ENCODE data around the gene TSPAN16.
A peak's percentile ranks its signal among the peaks of the same experiment; 100 is the strongest.
"Not testable (repeated sequence)": the region's sequence is repeated elsewhere in the genome, so short reads cannot be mapped to it uniquely, and the experiment has no call there.

TSPAN16 gene

DNA sequence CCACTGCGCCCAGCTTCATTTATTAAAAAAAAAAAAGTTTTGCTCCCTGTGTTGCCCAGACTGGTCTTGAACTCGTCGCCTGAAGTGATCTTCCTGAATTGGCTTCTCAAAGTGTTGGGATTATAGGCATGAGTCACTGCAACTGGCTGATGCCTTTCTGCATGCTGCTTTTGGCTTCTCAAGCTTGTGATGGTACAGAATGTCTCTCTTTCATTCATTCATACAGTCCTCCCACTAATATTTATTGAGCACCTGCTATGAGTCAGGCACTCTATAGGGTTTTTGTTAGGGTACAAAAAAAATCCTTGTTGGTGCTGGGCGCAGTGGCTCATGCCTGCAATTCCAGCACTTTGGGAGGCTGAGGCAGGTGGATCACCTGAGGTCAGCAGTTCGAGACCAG, 9.0 kb downstream of the TSPAN16 start:
- Mint-ChIP-seq H3K9me3 (no peaks in the 10 kb centered on the region), H3K27me3 (peaks cover 9 to 12% of the 10 kb centered on the region in 2 donors), H3K4me1 (no peaks in the 10 kb centered on the region), H3K4me3 (no peak overlapping the region), H3K27ac (no peak overlapping the region), H3K36me3 (no peaks in the 10 kb centered on the region)
- DNase-seq (no peak), ATAC-seq (replicated peaks) (no peak)

DNA sequence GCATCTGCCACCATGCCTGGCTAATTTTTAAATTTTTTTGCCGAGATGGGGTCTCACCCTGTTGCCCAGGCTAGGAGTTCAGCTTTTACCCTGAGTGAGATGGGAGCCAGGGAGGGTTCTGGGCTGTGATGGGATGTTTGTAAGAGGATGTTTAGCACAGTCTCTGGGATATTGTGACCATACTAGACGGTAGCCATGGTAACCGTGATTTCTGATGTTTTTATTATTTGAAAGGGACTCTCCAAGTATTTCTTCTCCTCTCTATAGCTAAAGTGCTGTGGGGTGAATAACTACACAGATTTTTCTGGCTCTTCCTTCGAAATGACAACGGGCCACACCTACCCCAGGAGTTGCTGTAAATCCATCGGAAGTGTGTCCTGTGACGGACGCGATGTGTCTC, 10.4 kb downstream of the TSPAN16 start:
- DNase-seq (no peak), ATAC-seq (replicated peaks) (no peak)
- H3K9me3 Mint-ChIP-seq: no peaks in the 10 kb centered on the region
- peaks cover 8 to 15% of the 10 kb centered on the region in 2 donors for H3K27me3 Mint-ChIP-seq
- no peak overlapping the region for H3K27ac Mint-ChIP-seq
- H3K4me1 Mint-ChIP-seq: no peaks in the 10 kb centered on the region
- no peak overlapping the region for H3K4me3 Mint-ChIP-seq
- H3K36me3 Mint-ChIP-seq: no peaks in the 10 kb centered on the region

DNA sequence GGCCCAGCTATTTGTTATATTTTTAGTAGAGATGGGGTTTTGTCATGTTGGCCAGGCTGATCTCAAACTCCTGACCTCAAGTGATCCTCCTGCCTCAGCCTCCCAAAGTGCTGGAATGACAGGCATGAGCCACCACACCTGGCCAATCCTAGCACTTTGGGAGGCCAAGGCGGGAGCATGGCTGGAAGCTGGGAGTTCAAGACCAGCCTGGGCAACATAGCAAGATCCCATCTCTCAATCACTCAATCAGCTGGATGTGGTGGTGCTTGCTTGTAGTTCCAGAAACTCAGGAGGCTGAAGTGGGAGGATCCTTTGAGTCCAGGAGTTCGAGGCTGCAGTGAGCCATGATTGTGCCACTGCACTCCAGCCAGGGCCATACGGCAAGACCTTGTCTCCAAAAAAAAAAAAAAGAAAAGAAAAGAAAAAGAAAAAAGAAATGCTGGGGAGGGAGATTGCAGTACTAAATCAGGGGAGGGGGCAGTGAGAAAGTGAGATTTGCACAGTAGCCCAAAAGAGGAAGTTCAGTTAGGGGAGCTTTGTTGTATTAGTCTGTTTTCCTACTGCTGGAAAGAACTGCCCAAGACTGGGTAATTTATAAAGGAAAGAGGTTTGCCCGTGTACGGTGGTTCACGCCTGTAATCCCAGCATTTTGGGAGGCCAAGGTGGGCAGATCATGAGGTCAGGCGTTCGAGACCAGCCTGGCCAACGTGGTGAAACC, 24.5 kb downstream of the TSPAN16 start:
- Mint-ChIP-seq H3K4me1 (peaks cover 37 to 55% of the 10 kb centered on the region in 2 donors), H3K4me3 (peak overlapping the region in 1 of 2 donors; percentile 5)
- not testable (repeated sequence) for H3K9me3 Mint-ChIP-seq, H3K27ac Mint-ChIP-seq, H3K27me3 Mint-ChIP-seq, DNase-seq, H3K36me3 Mint-ChIP-seq
- ATAC-seq (replicated peaks): peak in 1 of 2 donors; percentile 19

DNA sequence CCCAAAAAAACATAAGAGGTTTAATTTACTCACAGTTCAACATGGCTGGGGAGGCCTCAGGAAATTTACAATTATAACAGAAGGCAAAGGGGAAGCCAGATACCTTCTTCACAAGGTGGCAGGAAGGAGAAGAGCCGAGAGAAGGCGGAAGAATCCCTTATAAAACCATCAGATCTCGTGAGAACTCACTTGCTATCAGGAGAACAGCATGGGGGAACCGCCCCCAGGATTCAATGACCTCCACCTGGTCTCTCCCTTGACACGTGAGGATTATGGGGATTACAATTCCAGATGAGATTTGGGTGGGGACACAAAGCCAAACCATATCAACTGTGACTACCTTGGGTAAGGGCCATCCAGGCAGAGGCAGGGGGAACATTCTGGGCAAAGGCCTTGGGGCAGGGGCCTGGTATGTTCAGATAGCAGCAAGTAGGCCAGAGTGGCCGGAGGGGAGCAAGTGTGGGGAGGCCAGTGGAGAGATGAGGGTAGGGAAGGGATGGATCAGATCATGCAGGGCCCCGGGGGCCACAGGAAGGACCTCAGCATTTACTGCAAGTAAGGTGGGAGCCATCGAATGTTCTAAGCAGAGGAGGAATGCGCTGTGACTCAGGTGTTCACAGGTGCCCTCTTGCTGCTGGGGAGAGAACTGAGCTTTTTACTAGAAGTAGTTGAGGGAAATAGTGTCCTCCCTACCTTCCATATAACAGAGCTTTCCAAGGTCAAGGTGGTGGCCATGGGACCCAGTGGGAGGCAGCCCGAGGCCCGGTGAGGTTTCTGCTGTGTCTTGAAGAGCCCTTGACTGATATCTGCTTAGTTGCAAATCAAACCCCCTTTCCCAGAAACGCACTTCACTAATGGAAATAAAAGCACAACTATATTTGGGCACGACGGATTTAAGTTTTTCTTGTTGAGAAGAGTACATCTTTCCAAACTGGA, 25.5 kb downstream of the TSPAN16 start:
- Mint-ChIP-seq H3K4me3 (peak overlapping the region in 1 of 2 donors; percentile 33), H3K36me3 (peaks cover 0 to 2% of the 10 kb centered on the region in 2 donors), H3K9me3 (no peaks in the 10 kb centered on the region), H3K27me3 (peaks cover 0 to 6% of the 10 kb centered on the region in 2 donors), H3K27ac (peak overlapping the region; percentile 62), H3K4me1 (peaks cover 37 to 55% of the 10 kb centered on the region in 2 donors)
- ATAC-seq (replicated peaks) (no peak), DNase-seq (no peak)

DNA sequence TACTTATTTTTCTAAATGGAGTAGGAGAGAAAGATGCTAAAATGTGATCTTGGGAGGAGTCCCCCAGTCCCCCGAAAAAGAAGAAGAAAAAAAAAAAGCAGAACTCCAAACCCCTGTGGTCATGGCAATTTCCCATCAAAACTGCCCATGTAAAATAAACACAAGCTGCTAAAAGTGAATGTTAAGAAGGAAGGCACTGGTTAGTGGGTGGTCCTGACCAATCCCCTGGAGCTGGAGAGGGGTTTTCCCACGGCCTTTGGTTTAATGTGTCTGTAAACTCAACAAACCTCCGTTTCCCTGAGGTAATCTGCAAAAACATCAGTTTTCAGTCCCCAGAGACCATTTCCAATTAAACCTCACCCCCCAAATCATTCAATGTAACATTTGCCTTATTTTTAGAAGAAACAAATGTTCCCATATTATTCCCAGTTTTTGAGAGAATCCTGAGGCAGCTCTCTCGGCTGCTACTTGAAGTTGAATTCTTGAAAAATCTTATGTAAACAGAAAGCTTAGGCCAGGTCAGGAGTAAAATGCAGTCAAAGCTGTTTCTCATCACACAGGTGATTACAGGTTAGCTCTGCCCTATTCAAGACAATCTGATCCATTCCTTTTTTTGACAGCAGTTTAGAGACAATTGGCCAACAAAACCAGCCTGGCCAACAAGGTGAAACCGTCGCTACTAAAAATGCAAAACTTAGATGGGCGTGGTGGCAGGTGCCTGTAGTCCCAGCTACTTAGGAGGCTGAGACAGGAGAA, 26.5 kb downstream of the TSPAN16 start:
- H3K4me1 Mint-ChIP-seq: peaks cover 35 to 52% of the 10 kb centered on the region in 2 donors
- peak overlapping the region; percentile 68 for H3K27ac Mint-ChIP-seq
- H3K27me3 Mint-ChIP-seq: peaks cover 0 to 6% of the 10 kb centered on the region in 2 donors
- H3K36me3 Mint-ChIP-seq: peaks cover 0 to 4% of the 10 kb centered on the region in 2 donors
- DNase-seq: no peak
- H3K9me3 Mint-ChIP-seq: no peaks in the 10 kb centered on the region
- ATAC-seq (replicated peaks): no peak
- H3K4me3 Mint-ChIP-seq: no peak overlapping the region

DNA sequence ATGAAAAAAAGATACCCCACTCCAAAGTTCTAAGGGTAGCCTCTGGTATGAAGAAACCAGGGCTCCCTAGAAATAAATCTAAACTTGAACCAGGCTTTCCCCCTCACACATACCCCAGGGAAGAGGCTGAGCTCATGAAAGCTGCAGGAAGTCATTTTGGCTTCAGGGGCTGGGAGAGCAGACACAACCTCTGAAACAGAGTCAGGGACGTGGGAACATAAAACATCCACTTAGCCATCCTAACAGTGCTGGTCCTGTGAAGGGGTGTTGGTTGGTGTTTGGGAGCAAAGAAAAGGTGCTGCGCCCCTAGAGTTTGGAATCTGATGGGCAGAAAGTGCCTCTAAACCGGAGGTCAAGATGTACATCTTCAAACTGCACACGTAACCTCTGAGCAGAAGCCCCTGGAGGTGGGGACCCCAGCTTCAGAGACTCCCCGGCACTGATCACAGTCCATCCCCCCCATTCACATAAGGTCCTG, 27.7 kb downstream of the TSPAN16 start:
- no peak overlapping the region for H3K27ac Mint-ChIP-seq
- H3K4me1 Mint-ChIP-seq: peaks cover 31 to 42% of the 10 kb centered on the region in 2 donors
- H3K36me3 Mint-ChIP-seq: peaks cover 0 to 4% of the 10 kb centered on the region in 2 donors
- H3K9me3 Mint-ChIP-seq: no peaks in the 10 kb centered on the region
- peaks cover 0 to 6% of the 10 kb centered on the region in 2 donors for H3K27me3 Mint-ChIP-seq
- ATAC-seq (replicated peaks) (no peak), DNase-seq (no peak)
- peak overlapping the region in 1 of 2 donors; percentile 50 for H3K4me3 Mint-ChIP-seq

DNA sequence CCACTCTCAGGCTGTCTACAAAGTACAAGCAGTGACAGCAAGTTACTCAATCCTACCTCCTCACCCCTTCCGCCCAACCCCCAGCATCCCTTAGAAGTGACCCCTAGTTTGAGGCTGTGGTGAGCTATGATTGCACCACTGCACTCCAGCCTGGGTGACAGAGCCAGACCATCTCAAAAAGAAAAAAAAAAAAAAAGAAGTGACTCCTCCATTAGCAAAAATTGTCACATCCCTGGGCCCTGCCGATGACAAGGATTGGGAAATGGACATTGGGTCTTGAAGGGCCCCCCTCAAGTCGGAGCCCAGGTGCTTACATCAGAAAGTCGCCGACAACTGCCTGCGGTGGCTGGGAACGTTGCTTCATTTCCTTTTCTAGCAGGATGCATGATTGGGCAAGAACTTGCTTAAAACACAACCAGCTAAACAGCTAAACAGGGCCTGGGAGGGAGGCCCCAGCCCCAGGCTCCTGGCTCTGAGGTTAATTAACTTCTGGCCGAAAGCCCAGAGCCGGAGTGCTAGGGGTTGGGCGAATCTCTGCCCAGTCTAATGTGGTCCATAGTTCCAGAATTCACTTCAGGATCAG, 28.2 kb downstream of the TSPAN16 start:
- peak; percentile 28 for DNase-seq
- Mint-ChIP-seq H3K9me3 (no peaks in the 10 kb centered on the region), H3K27me3 (peaks cover 0 to 6% of the 10 kb centered on the region in 2 donors), H3K27ac (peak overlapping the region; percentile 96), H3K36me3 (peaks cover 0 to 4% of the 10 kb centered on the region in 2 donors), H3K4me1 (peaks cover 31 to 42% of the 10 kb centered on the region in 2 donors), H3K4me3 (peak overlapping the region in 1 of 2 donors; percentile 50)
- peak; percentile 80 to 81 for ATAC-seq (replicated peaks)

DNA sequence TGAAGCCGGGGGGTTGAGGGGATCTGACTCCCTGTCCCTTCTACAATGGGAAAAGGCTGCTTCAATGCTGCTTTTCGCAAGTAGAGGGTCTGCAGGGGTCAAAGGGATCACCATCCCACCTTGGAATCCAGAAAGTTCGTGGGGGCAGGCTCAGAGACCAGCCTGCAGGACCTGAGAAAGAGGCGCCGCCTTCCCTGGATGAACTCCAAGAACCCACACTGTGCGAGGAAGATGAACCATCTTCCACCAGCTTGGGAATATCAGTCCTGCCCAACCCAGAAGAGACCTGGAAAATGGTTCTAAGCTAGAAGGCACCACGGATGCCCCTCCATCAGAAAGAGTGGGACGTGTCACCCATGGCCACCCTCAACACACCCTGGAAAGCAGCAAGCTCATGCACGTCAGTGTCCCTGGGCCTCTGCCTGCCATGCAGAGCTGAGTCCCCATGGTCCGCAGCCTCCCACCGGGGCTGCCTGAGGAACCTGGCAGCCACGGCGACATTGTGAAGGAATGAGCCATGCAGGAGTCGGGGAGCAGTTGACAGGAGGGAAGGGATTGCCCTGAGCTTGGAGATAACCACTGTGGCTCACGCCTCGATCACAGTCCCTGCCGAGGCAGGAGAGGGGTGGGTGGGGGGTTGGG, 28.9 kb downstream of the TSPAN16 start:
- Mint-ChIP-seq H3K9me3 (no peaks in the 10 kb centered on the region), H3K27ac (peak overlapping the region; percentile 96), H3K4me1 (peaks cover 31 to 42% of the 10 kb centered on the region in 2 donors), H3K27me3 (peaks cover 0 to 6% of the 10 kb centered on the region in 2 donors), H3K4me3 (no peak overlapping the region), H3K36me3 (peaks cover 2 to 4% of the 10 kb centered on the region in 2 donors)
- ATAC-seq (replicated peaks) (no peak), DNase-seq (no peak)

DNA sequence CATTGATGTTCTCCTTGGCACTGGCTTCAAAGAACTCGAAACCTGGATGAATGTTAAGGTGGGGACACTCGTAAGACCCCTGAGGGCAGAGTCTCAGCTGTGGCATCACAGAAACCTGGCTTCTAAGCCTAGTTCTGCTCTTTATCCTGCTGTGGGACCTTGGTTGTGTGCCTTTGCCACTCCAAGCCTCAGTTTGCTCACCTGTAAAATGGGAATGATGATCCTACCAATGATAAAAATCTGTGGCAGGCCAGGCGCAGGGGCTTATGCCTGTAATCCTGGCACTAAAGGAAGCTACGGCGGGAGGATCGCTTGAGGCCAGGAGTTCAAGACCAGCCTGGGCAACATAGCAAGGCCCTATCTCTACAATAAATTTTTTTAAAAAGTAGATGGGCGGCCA, 29.6 kb downstream of the TSPAN16 start:
- no peak for DNase-seq
- Mint-ChIP-seq H3K27ac (no peak overlapping the region), H3K4me3 (no peak overlapping the region), H3K36me3 (peaks cover 4 to 7% of the 10 kb centered on the region in 2 donors), H3K27me3 (peaks cover 0 to 6% of the 10 kb centered on the region in 2 donors), H3K4me1 (peaks cover 29 to 38% of the 10 kb centered on the region in 2 donors), H3K9me3 (no peaks in the 10 kb centered on the region)
- ATAC-seq (replicated peaks): no peak

DNA sequence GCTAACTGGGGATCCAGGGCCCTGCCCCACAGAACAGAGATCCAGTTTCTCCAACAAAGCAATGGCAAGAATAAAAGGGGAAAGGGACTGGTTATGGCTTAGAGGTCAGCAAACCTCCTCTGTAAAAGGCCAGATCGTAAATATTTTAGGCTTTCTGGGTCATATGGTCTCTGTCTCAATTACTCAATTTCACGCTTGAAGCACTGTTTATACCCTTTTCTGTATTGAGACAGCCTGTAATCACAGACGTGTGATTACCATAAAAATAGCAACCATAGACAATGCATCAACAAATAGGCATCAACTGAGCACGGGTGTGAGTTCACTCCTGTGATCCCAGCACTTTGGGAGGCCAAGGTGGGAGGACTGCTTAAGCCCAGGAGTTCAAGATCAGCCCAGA, 34.2 kb downstream of the TSPAN16 start:
- peaks cover 13 to 30% of the 10 kb centered on the region in 2 donors for H3K36me3 Mint-ChIP-seq
- no peak for ATAC-seq (replicated peaks)
- no peaks in the 10 kb centered on the region for H3K4me1 Mint-ChIP-seq
- H3K9me3 Mint-ChIP-seq: peaks cover 0 to under 1% of the 10 kb centered on the region in 2 donors
- H3K27me3 Mint-ChIP-seq: no peaks in the 10 kb centered on the region
- no peak for DNase-seq
- H3K4me3 Mint-ChIP-seq: no peak overlapping the region
- H3K27ac Mint-ChIP-seq: no peak overlapping the region

DNA sequence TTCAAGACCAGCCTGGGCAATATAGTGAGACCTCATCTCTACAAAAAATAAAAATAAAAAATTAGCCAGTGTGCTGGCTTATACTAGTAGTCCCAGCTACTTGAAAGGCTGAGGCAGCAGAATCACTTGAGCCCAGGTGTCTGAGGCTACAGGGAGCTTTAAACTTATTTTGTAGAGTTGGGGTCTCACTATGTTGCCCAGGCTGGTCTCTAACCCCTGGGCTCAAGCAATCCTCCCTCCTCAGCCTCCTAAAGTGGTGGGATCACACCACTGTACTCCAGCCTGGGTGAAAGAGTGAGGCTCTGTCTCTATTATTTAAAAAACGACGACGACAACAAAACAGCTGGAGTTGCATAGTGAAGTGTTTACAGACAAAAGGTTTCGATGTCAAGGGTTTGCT, 35.5 kb downstream of the TSPAN16 start:
- Mint-ChIP-seq H3K27ac (no peak overlapping the region), H3K9me3 (peaks cover 5% of the 10 kb centered on the region in 2 donors), H3K27me3 (no peaks in the 10 kb centered on the region), H3K36me3 (peaks cover 20 to 43% of the 10 kb centered on the region in 2 donors), H3K4me3 (no peak overlapping the region), H3K4me1 (no peaks in the 10 kb centered on the region)
- ATAC-seq (replicated peaks) (no peak), DNase-seq (no peak)

DNA sequence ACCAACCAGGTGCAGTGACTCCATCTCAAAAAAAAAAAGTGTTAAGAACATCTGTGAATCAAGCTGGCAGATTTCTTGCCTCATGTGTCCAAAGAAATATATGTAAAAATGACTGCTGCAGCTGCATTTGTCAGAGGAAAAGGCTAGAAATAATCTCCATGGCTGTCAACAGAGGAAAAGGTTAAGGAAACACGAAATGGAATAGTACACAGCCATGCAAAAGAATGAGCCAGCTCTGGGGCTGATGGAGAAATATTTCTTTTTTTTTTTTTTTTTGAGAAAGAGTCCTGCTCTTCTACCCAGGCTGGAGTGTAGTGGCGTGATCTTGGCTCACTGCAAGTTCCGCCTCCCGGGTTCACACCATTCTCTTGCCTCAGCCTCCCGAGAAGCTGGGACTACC, 36.9 kb downstream of the TSPAN16 start:
- ATAC-seq (replicated peaks): no peak
- Mint-ChIP-seq H3K4me1 (no peaks in the 10 kb centered on the region), H3K27me3 (no peaks in the 10 kb centered on the region), H3K4me3 (no peak overlapping the region), H3K9me3 (peaks cover 5% of the 10 kb centered on the region in 2 donors), H3K27ac (no peak overlapping the region), H3K36me3 (peaks cover 18 to 44% of the 10 kb centered on the region in 2 donors)
- no peak for DNase-seq

DNA sequence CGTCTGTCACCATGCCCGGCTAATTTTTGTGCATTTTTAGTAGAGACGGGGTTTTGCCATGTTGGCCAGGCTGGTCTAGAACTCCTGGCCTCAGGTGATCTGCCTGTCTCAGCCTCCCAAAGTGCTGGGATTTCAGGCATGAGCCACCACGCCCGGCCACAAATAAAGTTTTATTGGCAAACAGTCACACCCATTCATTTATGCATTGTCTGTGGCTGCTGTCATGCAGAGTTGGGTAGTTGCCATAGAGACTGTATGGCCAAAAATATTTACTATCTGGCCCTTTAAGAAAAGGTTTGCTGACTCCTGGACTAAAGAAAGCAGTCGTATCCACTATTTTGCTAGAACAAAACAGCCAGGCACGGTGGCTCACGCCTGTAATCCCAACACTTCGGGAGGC, 37.9 kb downstream of the TSPAN16 start:
- H3K36me3 Mint-ChIP-seq: peaks cover 18 to 44% of the 10 kb centered on the region in 2 donors
- not testable (repeated sequence) for H3K9me3 Mint-ChIP-seq, DNase-seq, H3K4me1 Mint-ChIP-seq, H3K4me3 Mint-ChIP-seq, H3K27me3 Mint-ChIP-seq
- H3K27ac Mint-ChIP-seq: peak overlapping the region; percentile 42
- peak in 1 of 2 donors; percentile 56 for ATAC-seq (replicated peaks)

Measured in stimulated activated naive B cell treated with anti-CD40 and anti-IgM and Interleukin-4, amounts not matched to agents 10 μg/mL and 1 μg/mL and 100 μg/mL, for 72 hours (primary cell).